H9 (cell line): ENCODE measurements around the gene KIF26B. TPM values are rescaled to one million over a fixed set of nuclear protein-coding genes. Genes with fewer than 3 reads are reported as not detected.
A peak's percentile ranks its signal among the peaks of the same experiment; 100 is the strongest.

ENCODE experiments used
- DNase-seq: peaks from one replicate; pipeline ENCODE4 v3.0.0-alpha.2; 2017
- H2AFZ ChIP-seq: one replicate; pipeline ENCODE4 v1.6.1; 2013; ENCODE audit warnings: mild to moderate bottlenecking, low read length, control low read depth, moderate library complexity
- H2AK5ac ChIP-seq: 2 replicates; pipeline ENCODE4 v1.6.1; 2013; ENCODE audit warnings: low read length, control low read depth, mixed read lengths; ENCODE audit not compliant: insufficient read length
- H2BK120ac ChIP-seq: one replicate; pipeline ENCODE4 v1.6.1; 2013; ENCODE audit warnings: low read depth, mild to moderate bottlenecking, low read length, control low read depth, inconsistent platforms; ENCODE audit not compliant: poor library complexity, severe bottlenecking
- H2BK12ac ChIP-seq: 2 replicates; pipeline ENCODE4 v1.6.1; 2013; ENCODE audit warnings: low read length, control low read depth, mixed read lengths, low read depth; ENCODE audit not compliant: insufficient read length
- H2BK15ac ChIP-seq: 2 replicates; pipeline ENCODE4 v1.6.1; 2013; ENCODE audit warnings: low read depth, low read length, control low read depth
- H2BK20ac ChIP-seq: one replicate; pipeline ENCODE4 v1.6.1; 2013; ENCODE audit warnings: low read depth, mild to moderate bottlenecking, low read length, control low read depth, inconsistent platforms; ENCODE audit not compliant: poor library complexity, severe bottlenecking
- H2BK5ac ChIP-seq: 2 replicates; pipeline ENCODE4 v1.6.1; 2013; ENCODE audit warnings: low read length, control low read depth, mixed read lengths; ENCODE audit not compliant: insufficient read length
- H3K14ac ChIP-seq: 2 replicates; pipeline ENCODE4 v1.6.1; 2013; ENCODE audit warnings: low read length, control low read depth; ENCODE audit not compliant: insufficient read depth
- H3K18ac ChIP-seq: 2 replicates; pipeline ENCODE4 v1.6.1; 2013; ENCODE audit warnings: low read depth, mild to moderate bottlenecking, mixed read lengths, low read length, control low read depth; ENCODE audit not compliant: insufficient read length
- H3K23ac ChIP-seq: 2 replicates; pipeline ENCODE4 v1.6.1; 2013; ENCODE audit warnings: low read length, control low read depth, mixed read lengths, low read depth; ENCODE audit not compliant: insufficient read length
- H3K23me2 ChIP-seq: 2 replicates; pipeline ENCODE4 v1.6.1; 2013; ENCODE audit warnings: low read depth, mild to moderate bottlenecking, mixed read lengths, low read length, control low read depth; ENCODE audit not compliant: insufficient read length, poor library complexity, severe bottlenecking
- H3K27ac ChIP-seq: 2 replicates; pipeline ENCODE4 v1.5.1; 2013; ENCODE audit warnings: low read length, control low read depth, mixed read lengths, low read depth; ENCODE audit not compliant: insufficient read length
- H3K27me3 ChIP-seq: 2 replicates; pipeline ENCODE4 v1.6.1; 2013; ENCODE audit warnings: low read length, control low read depth, inconsistent platforms; ENCODE audit not compliant: insufficient read depth
- H3K4ac ChIP-seq: 2 replicates; pipeline ENCODE4 v1.6.1; 2013; ENCODE audit warnings: low read depth, mild to moderate bottlenecking, control low read depth, inconsistent platforms, low read length, moderate library complexity
- H3K4me1 ChIP-seq: 2 replicates; pipeline ENCODE4 v1.6.1; 2013; ENCODE audit warnings: low read length, control low read depth, inconsistent platforms; ENCODE audit not compliant: insufficient read depth
- H3K4me2 ChIP-seq: 2 replicates; pipeline ENCODE4 v1.6.1; 2013; ENCODE audit warnings: low read length, control low read depth, mixed read lengths; ENCODE audit not compliant: insufficient read length, insufficient read depth
- H3K56ac ChIP-seq: 2 replicates; pipeline ENCODE4 v1.6.1; 2013; ENCODE audit warnings: low read depth, mild to moderate bottlenecking, mixed read lengths, low read length, control low read depth; ENCODE audit not compliant: insufficient read length
- H3K79me1 ChIP-seq: 2 replicates; pipeline ENCODE4 v1.6.1; 2013; ENCODE audit warnings: low read depth, mild to moderate bottlenecking, moderate library complexity, low read length, control low read depth, inconsistent platforms; ENCODE audit not compliant: insufficient read depth, poor library complexity, severe bottlenecking
- H3K79me2 ChIP-seq: 2 replicates; pipeline ENCODE4 v1.6.1; 2013; ENCODE audit warnings: low read length, control low read depth, inconsistent platforms; ENCODE audit not compliant: insufficient read depth
- H3K9ac ChIP-seq: 2 replicates; pipeline ENCODE4 v1.6.1; 2013; ENCODE audit warnings: low read length, control low read depth, mixed read lengths; ENCODE audit not compliant: insufficient read length; ENCODE audit errors: extremely low read depth
- H3K9me3 ChIP-seq: one replicate; pipeline ENCODE4 v1.6.1; 2013; ENCODE audit warnings: low read depth, low read length, inconsistent platforms; ENCODE audit not compliant: control insufficient read depth
- H3T11ph ChIP-seq: one replicate; pipeline ENCODE4 v1.6.1; 2013; ENCODE audit warnings: mild to moderate bottlenecking, low read length, control low read depth, inconsistent platforms
- H4K20me1 ChIP-seq: one replicate; pipeline ENCODE4 v1.6.1; 2013; ENCODE audit not compliant: control insufficient read depth, insufficient read length, insufficient read depth
- H4K5ac ChIP-seq: 2 replicates; pipeline ENCODE4 v1.6.1; 2013; ENCODE audit warnings: low read depth, mild to moderate bottlenecking, mixed read lengths, low read length, control low read depth; ENCODE audit not compliant: insufficient read length
- H4K8ac ChIP-seq: replicated peaks from 2 replicates; pipeline ENCODE4 v1.6.1; 2013; ENCODE audit warnings: low read length, control low read depth, mixed read lengths, low read depth; ENCODE audit not compliant: insufficient read length
- H4K91ac ChIP-seq: 2 replicates; pipeline ENCODE4 v1.6.1; 2013; ENCODE audit warnings: low read depth, mild to moderate bottlenecking, moderate library complexity, mixed read lengths, low read length, control low read depth; ENCODE audit not compliant: insufficient read length
- H3K27ac Mint-ChIP-seq, 3 experiments: 2 replicates in 2 of 3; 3 replicates in 1 of 3; pipeline ENCODE4 v1.8.0; 2020 to 2021; ENCODE audit warnings: mixed read lengths in 3 of 3, mild to moderate bottlenecking in 1 of 3, moderate library complexity in 1 of 3
- H3K27me3 Mint-ChIP-seq: 2 replicates; pipeline ENCODE4 v1.8.0; 2021; ENCODE audit warnings: low read depth, mild to moderate bottlenecking, moderate library complexity, mixed read lengths
- H3K36me3 Mint-ChIP-seq, 3 experiments: 2 replicates in 2 of 3; 3 replicates in 1 of 3; pipeline ENCODE4 v1.8.0; 2020 to 2021; ENCODE audit warnings: low read depth in 3 of 3, mixed read lengths in 3 of 3; ENCODE audit not compliant: insufficient read depth in 1 of 3
- H3K4me1 Mint-ChIP-seq, 2 experiments: 2 replicates each; pipeline ENCODE4 v1.8.0; 2020; ENCODE audit warnings: mixed read lengths in 2 of 2
- H3K4me3 Mint-ChIP-seq, 2 experiments: 2 replicates in 1 of 2; 3 replicates in 1 of 2; pipeline ENCODE4 v1.8.0; 2020 to 2021; ENCODE audit warnings: mild to moderate bottlenecking in 2 of 2, mixed read lengths in 2 of 2, moderate library complexity in 1 of 2
- H3K9me3 Mint-ChIP-seq, 2 experiments: 2 replicates in 1 of 2; 3 replicates in 1 of 2; pipeline ENCODE4 v1.8.0; 2020; ENCODE audit warnings: mild to moderate bottlenecking in 2 of 2, mixed read lengths in 2 of 2, moderate library complexity in 1 of 2
- CTCF ChIP-seq: fragments of 200-600 bp; sonication (generic); conservative IDR thresholded peaks from 3 replicates; pipeline ENCODE4 v1.8.0; 2021; ENCODE audit warnings: antibody characterized with exemption, mild to moderate bottlenecking
- WGBS: extraction: QIAGEN DNeasy Blood & Tissue Kit; methylation state at CpG from one replicate; pipeline ENCODE4 v1.1.7; 2013; ENCODE audit warnings: missing lambda C conversion rate, low lambda C conversion rate, mixed read lengths; ENCODE audit not compliant: insufficient read length; ENCODE audit errors: extremely low coverage; 5-methylcytosine and 5-hydroxymethylcytosine counted together
- total RNA-seq: library from RNA; stranded (reverse); gene quantifications from 2 replicates; pipeline ENCODE4 v1.2.1, GENCODE V29; 2021

Gene KIF26B
- total RNA-seq, 1 experiment from 2014 or later, result 0.13 TPM

DNA sequence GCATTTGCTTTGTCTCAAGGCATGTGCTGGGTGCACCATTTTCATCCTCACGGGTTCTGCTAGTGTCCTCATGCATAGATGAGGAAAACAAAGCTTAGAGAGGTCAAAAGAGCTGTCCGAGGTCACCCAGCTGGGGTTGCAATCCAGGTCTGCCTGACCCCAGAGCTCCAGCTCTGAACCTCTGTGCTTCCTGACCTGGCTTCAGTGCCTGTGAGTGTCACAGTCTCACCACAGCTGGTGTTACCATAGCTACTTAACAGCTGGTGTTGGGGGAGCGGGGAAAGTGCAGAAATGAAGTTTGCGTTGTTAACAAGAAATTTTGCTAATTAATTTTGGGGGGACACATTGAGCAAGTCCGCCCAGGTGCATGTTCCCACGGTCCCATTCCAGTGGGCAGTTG is 328.5 kb downstream of the KIF26B start:
- no CpG with 5 or more reads among the region's 6 CpGs for WGBS
- peaks cover 31% of the 10 kb centered on the region for H3K27me3 Mint-ChIP-seq
- H2AFZ ChIP-seq, result no peak overlapping the region
- no peak overlapping the region for H2BK20ac ChIP-seq
- no peaks in the 10 kb centered on the region for H3K23me2 ChIP-seq
- H3K4me1 Mint-ChIP-seq, result peaks cover 23 to 27% of the 10 kb centered on the region in 2 experiments
- H3K14ac ChIP-seq, result no peak overlapping the region
- H3K27ac ChIP-seq, result no peak overlapping the region
- no peak overlapping the region for H3K56ac ChIP-seq
- no peak overlapping the region for H4K8ac ChIP-seq
- no peaks in the 10 kb centered on the region for H3K79me2 ChIP-seq
- H3K9me3 Mint-ChIP-seq, result no peaks in the 10 kb centered on the region
- no peak overlapping the region for H2BK12ac ChIP-seq
- H3K27me3 ChIP-seq, result no peaks in the 10 kb centered on the region
- H3K4me2 ChIP-seq, result no peak overlapping the region
- no peak overlapping the region for H4K5ac ChIP-seq
- H3K36me3 Mint-ChIP-seq, result no peaks in the 10 kb centered on the region
- H3K79me1 ChIP-seq, result no peaks in the 10 kb centered on the region
- no peak overlapping the region for H2BK120ac ChIP-seq
- no peaks in the 10 kb centered on the region for H3K9me3 ChIP-seq
- no peak overlapping the region for H3K23ac ChIP-seq
- H2BK5ac ChIP-seq, result no peak overlapping the region
- H3K4ac ChIP-seq, result no peak overlapping the region
- no peak overlapping the region for H3K18ac ChIP-seq
- peaks cover 9% of the 10 kb centered on the region for H3K4me1 ChIP-seq
- H4K91ac ChIP-seq, result no peak overlapping the region
- no peak overlapping the region for H3T11ph ChIP-seq
- no peak overlapping the region for H2AK5ac ChIP-seq
- H3K9ac ChIP-seq, result no peak overlapping the region
- no peaks in the 10 kb centered on the region for H4K20me1 ChIP-seq
- no peak for DNase-seq
- H3K27ac Mint-ChIP-seq, result no peak overlapping the region
- H3K4me3 Mint-ChIP-seq, result 0 out of 5 replicates have a peak overlapping the region, but pooled peaks of 1 of the 2 experiments have one; percentile 27
- no peak for TF ChIP-seq CTCF
- H2BK15ac ChIP-seq, result no peak overlapping the region
